HUES64 (cell line): ENCODE results near the gene SNAP25.

ENCODE experiments used
- H3K27ac ChIP-seq: 2 replicates; pipeline ENCODE4 v1.7.0; 2013; ENCODE audit warnings: low read depth, low read length, inconsistent platforms
- H3K27me3 ChIP-seq: 2 replicates; pipeline ENCODE4 v1.6.1; 2013; ENCODE audit warnings: mild to moderate bottlenecking, low read length; ENCODE audit not compliant: insufficient read depth
- H3K36me3 ChIP-seq: 2 replicates; pipeline ENCODE4 v1.6.1; 2013; ENCODE audit warnings: mild to moderate bottlenecking, low read length; ENCODE audit not compliant: insufficient read depth
- H3K4me1 ChIP-seq: 2 replicates; pipeline ENCODE4 v1.6.1; 2013; ENCODE audit warnings: mild to moderate bottlenecking, low read length, moderate library complexity; ENCODE audit not compliant: insufficient read depth
- H3K4me3 ChIP-seq: 2 replicates; pipeline ENCODE4 v1.5.1; 2013; ENCODE audit warnings: mild to moderate bottlenecking, low read length, moderate library complexity
- H3K9ac ChIP-seq: 2 replicates; pipeline ENCODE4 v1.6.1; 2013; ENCODE audit warnings: mild to moderate bottlenecking, low read depth, low read length
- H3K9me3 ChIP-seq: 2 replicates; pipeline ENCODE4 v1.6.1; 2013; ENCODE audit warnings: low read depth, low read length; ENCODE audit not compliant: insufficient read depth
- WGBS: fragments of 150-250, 120-280 bp; methylation state at CpG from one replicate; pipeline ENCODE4 v1.1.7; 2013; ENCODE audit warnings: missing lambda C conversion rate; 5-methylcytosine and 5-hydroxymethylcytosine counted together

SNAP25 gene

GRCh38 chr20:10180651-10181235, 37.9 kb upstream of the SNAP25 start:
- Histone ChIP-seq H3K9ac (no peak overlapping the region), H3K4me1 (no peaks in the 10 kb centered on the region), H3K27ac (no peak overlapping the region), H3K9me3 (no peaks in the 10 kb centered on the region), H3K27me3 (no peaks in the 10 kb centered on the region), H3K36me3 (no peaks in the 10 kb centered on the region), H3K4me3 (no peak overlapping the region)
- 89% methylated on average over 2 of the region's 2 CpGs for WGBS

GRCh38 chr20:10185741-10186558, 32.7 kb upstream of the SNAP25 start:
- WGBS: 93% methylated on average over 3 of the region's 3 CpGs

GRCh38 chr20:10190456-10190855, 28.2 kb upstream of the SNAP25 start:
- WGBS: 91% methylated on average over 3 of the region's 3 CpGs
- no peaks in the 10 kb centered on the region for H3K36me3 ChIP-seq
- H3K27me3 ChIP-seq: no peaks in the 10 kb centered on the region
- H3K9ac ChIP-seq: no peak overlapping the region
- H3K27ac ChIP-seq: no peak overlapping the region
- H3K4me1 ChIP-seq: no peaks in the 10 kb centered on the region
- no peak overlapping the region for H3K4me3 ChIP-seq
- no peaks in the 10 kb centered on the region for H3K9me3 ChIP-seq

More at GRCh38 chr20:10185741-10186558, 32.7 kb upstream of the SNAP25 start:
- Histone ChIP-seq H3K9me3 (no peaks in the 10 kb centered on the region), H3K27me3 (no peaks in the 10 kb centered on the region), H3K36me3 (no peaks in the 10 kb centered on the region), H3K9ac (no peak overlapping the region), H3K4me3 (no peak overlapping the region), H3K4me1 (no peaks in the 10 kb centered on the region), H3K27ac (no peak overlapping the region)

GRCh38 chr20:10192171-10192570, 26.5 kb upstream of the SNAP25 start:
- Histone ChIP-seq H3K4me3 (no peak overlapping the region), H3K4me1 (no peaks in the 10 kb centered on the region), H3K9ac (no peak overlapping the region), H3K36me3 (no peaks in the 10 kb centered on the region), H3K27ac (no peak overlapping the region), H3K27me3 (no peaks in the 10 kb centered on the region), H3K9me3 (no peaks in the 10 kb centered on the region)
- WGBS: no CpG with 5 or more reads among the region's 1 CpG

- 92% methylated on average over 2 of the region's 2 CpGs for WGBS
Observed at GRCh38 chr20:10194166-10194565, 24.5 kb upstream of the SNAP25 start.

GRCh38 chr20:10200330-10200729, 18.3 kb upstream of the SNAP25 start:
- Histone ChIP-seq H3K9ac (no peak overlapping the region), H3K27ac (no peak overlapping the region)

More at GRCh38 chr20:10194166-10194565, 24.5 kb upstream of the SNAP25 start:
- Histone ChIP-seq H3K27me3 (no peaks in the 10 kb centered on the region), H3K4me1 (no peaks in the 10 kb centered on the region), H3K9ac (no peak overlapping the region), H3K9me3 (no peaks in the 10 kb centered on the region), H3K27ac (no peak overlapping the region), H3K36me3 (no peaks in the 10 kb centered on the region), H3K4me3 (no peak overlapping the region)

GRCh38 chr20:10201321-10201870, 17.2 kb upstream of the SNAP25 start:
- no peak overlapping the region for H3K4me3 ChIP-seq
- WGBS: 79% methylated on average over 3 of the region's 3 CpGs

More at GRCh38 chr20:10200330-10200729, 18.3 kb upstream of the SNAP25 start:
- H3K27me3 ChIP-seq: no peaks in the 10 kb centered on the region
- H3K4me1 ChIP-seq: no peaks in the 10 kb centered on the region
- no peaks in the 10 kb centered on the region for H3K36me3 ChIP-seq
- H3K4me3 ChIP-seq: no peak overlapping the region
- no peaks in the 10 kb centered on the region for H3K9me3 ChIP-seq

GRCh38 chr20:10209091-10209490, 9.5 kb upstream of the SNAP25 start:
- H3K4me1 ChIP-seq: no peaks in the 10 kb centered on the region
- no peaks in the 10 kb centered on the region for H3K9me3 ChIP-seq
- H3K4me3 ChIP-seq: no peak overlapping the region
- no peaks in the 10 kb centered on the region for H3K36me3 ChIP-seq
- 83% methylated on average over 1 of the region's 1 CpG for WGBS
- no peak overlapping the region for H3K27ac ChIP-seq
- no peak overlapping the region for H3K9ac ChIP-seq
- H3K27me3 ChIP-seq: 0 out of 2 replicates have a peak, but pooled peaks cover 4% of the 10 kb centered on the region

More at GRCh38 chr20:10201321-10201870, 17.2 kb upstream of the SNAP25 start:
- Histone ChIP-seq H3K27ac (no peak overlapping the region), H3K36me3 (no peaks in the 10 kb centered on the region), H3K9ac (no peak overlapping the region), H3K27me3 (no peaks in the 10 kb centered on the region), H3K9me3 (no peaks in the 10 kb centered on the region), H3K4me1 (no peaks in the 10 kb centered on the region)

- no peak overlapping the region for H3K4me3 ChIP-seq
- H3K4me1 ChIP-seq: peaks cover 11% of the 10 kb centered on the region
- peaks cover 26% of the 10 kb centered on the region for H3K27me3 ChIP-seq
- H3K9me3 ChIP-seq: no peaks in the 10 kb centered on the region
- no peaks in the 10 kb centered on the region for H3K36me3 ChIP-seq
- 86% methylated on average over 2 of the region's 2 CpGs for WGBS
- no peak overlapping the region for H3K9ac ChIP-seq
- H3K27ac ChIP-seq: no peak overlapping the region
Observed at GRCh38 chr20:10213526-10213925, 5.1 kb upstream of the SNAP25 start.

GRCh38 chr20:10216146-10216791, 2.4 kb upstream of the SNAP25 start:
- WGBS: 62% methylated on average over 4 of the region's 4 CpGs
- no peak overlapping the region for H3K9ac ChIP-seq
- H3K4me3 ChIP-seq: peak overlapping the region; percentile 56; the same call in 1 of the 2 replicates
- H3K27me3 ChIP-seq: peaks cover 44% of the 10 kb centered on the region
- no peaks in the 10 kb centered on the region for H3K9me3 ChIP-seq
- no peak overlapping the region for H3K27ac ChIP-seq
- peaks cover 11% of the 10 kb centered on the region for H3K4me1 ChIP-seq
- H3K36me3 ChIP-seq: no peaks in the 10 kb centered on the region
